AG04450 (cell line): ENCODE results near the gene NPIPB8. TPM values are rescaled to one million over a fixed set of nuclear protein-coding genes. Genes with fewer than 3 reads are reported as not detected.
"Not testable (repeated sequence)": the region's sequence is repeated elsewhere in the genome, so short reads cannot be mapped to it uniquely, and the experiment has no call there.

Source experiments
- CTCF ChIA-PET: fragments of 300-600, 350-600 bp; formaldehyde crosslinking; extraction: SDS; loops from one replicate; lab custom pipeline; 2022; ENCODE audit warnings: antibody characterized with exemption, inconsistent platforms; lab: Charles Lee
- POLR2A ChIA-PET: fragments of 350-600 bp; formaldehyde crosslinking; extraction: SDS; loops from one replicate; lab custom pipeline; 2021; ENCODE audit warnings: antibody characterized with exemption, inconsistent platforms; lab: Yijun Ruan, JAX
- DNase-seq: peaks from one replicate; pipeline ENCODE4 v3.0.0-alpha.2; 2011; ENCODE audit warnings: low read depth, low spot score
- H3K27ac ChIP-seq: one replicate; pipeline ENCODE4 v1.5.1; 2012; ENCODE audit warnings: low read depth, low read length, control low read depth
- H3K27me3 ChIP-seq: one replicate; pipeline ENCODE4 v1.6.0; 2012; ENCODE audit warnings: low read length; ENCODE audit not compliant: control insufficient read depth, insufficient read depth
- H3K4me3 ChIP-seq: 2 replicates; pipeline ENCODE4 v1.5.1; 2011; ENCODE audit warnings: mild to moderate bottlenecking, low read depth, low read length, control low read depth
- H3K9me3 ChIP-seq: 2 replicates; pipeline ENCODE4 v1.5.1; 2012; ENCODE audit warnings: low read length; ENCODE audit not compliant: control insufficient read depth, insufficient read depth
- polyA plus RNA-seq: library from polyadenylated mRNA; depleted of rRNA; stranded (reverse); fragments of >200 nt; gene quantifications from 2 replicates; pipeline ENCODE4 v1.2.3, GENCODE V29; 2011
- TF ChIP-seq, protein P1 (sequence below): IDR thresholded peaks from 2 replicates; pipeline ENCODE4 v1.5.1; 2011; ENCODE audit warnings: low read depth, low read length, control low read depth, inconsistent platforms

The NPIPB8 gene
- polyA plus RNA-seq, 1 experiment: 0.69 TPM

DNA sequence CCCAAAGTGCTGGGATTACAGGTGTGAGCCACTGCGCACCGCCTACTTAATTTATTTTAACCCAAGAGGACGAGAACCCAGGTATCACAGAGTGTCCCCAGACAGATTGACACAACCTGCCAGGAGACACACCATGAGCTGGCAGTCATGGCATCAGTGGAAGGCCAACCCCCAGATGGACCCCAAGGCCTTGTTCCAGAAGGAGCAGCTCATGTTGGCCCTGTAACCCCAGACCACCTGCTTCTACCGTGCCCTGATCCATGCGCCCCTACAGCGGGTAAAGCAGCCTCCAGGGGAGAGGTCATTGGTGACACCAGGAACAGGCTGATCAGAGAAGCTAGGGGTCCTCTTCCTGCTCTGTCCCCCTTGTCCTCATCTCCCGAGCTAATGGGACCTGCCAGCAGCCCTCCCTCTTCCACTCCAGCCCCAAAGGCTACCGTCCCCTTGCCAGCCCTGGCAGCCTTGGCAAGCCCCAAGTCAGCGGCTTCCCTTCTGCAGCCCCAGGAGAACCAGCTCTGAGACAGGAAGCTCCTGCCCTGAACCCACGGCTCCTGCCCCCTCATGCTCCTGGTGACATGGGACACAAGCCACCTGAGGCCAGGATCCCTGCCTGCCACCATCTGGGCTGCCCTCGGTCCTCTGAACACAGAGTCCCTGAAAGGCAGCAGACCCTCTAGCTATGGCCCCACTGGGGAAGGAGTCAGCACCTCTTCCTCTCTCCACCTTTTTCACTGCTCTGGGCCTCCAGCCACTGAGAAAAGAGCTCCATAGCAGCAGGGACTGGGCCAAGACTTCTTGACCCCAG lies 34.3 kb upstream of the NPIPB8 start:
- ChIA-PET CTCF (interaction anchor here (0.6 kb wide), 2 partner anchors 18 to 26 kb away, joined by 3 to 12 read pairs; no protein-coding TSS in a partner anchor), POLR2A (no interaction called here)
- H3K9me3 ChIP-seq: no peaks in the 10 kb centered on the region
- H3K27ac ChIP-seq: no peak overlapping the region
- no peak for DNase-seq
- H3K4me3 ChIP-seq: no peak overlapping the region
- H3K27me3 ChIP-seq: peaks cover 46% of the 10 kb centered on the region
- TF ChIP-seq, protein P1, sequence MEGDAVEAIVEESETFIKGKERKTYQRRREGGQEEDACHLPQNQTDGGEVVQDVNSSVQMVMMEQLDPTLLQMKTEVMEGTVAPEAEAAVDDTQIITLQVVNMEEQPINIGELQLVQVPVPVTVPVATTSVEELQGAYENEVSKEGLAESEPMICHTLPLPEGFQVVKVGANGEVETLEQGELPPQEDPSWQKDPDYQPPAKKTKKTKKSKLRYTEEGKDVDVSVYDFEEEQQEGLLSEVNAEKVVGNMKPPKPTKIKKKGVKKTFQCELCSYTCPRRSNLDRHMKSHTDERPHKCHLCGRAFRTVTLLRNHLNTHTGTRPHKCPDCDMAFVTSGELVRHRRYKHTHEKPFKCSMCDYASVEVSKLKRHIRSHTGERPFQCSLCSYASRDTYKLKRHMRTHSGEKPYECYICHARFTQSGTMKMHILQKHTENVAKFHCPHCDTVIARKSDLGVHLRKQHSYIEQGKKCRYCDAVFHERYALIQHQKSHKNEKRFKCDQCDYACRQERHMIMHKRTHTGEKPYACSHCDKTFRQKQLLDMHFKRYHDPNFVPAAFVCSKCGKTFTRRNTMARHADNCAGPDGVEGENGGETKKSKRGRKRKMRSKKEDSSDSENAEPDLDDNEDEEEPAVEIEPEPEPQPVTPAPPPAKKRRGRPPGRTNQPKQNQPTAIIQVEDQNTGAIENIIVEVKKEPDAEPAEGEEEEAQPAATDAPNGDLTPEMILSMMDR: no peak

DNA sequence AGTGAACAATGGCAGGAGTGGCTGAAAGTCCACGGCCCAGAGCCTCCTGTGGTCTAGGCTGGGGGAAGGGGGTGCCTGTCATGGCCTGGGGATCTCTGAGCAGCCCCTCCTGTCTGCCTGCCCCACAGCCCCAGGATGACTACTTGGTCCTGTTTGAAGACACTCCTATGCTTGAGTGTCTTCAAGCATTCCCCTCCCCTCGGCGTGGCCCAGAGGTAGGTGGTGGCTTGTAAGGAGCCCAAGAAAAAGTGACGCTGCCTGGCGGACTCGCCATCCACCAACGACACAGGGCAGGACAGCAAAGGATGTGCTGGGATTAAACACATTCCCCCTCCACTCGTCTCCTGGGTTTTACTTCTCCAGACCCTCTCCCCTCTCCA lies 33.7 kb upstream of the NPIPB8 start:
- ChIA-PET CTCF (interaction anchor here (0.6 kb wide), 1 partner anchor 27 kb away, joined by 3 read pairs; no protein-coding TSS in a partner anchor), POLR2A (no interaction called here)
- TF ChIP-seq, protein P1: no peak
- DNase-seq: no peak
- Histone ChIP-seq H3K9me3 (no peaks in the 10 kb centered on the region), H3K27me3 (peaks cover 46% of the 10 kb centered on the region), H3K27ac (no peak overlapping the region), H3K4me3 (no peak overlapping the region)

DNA sequence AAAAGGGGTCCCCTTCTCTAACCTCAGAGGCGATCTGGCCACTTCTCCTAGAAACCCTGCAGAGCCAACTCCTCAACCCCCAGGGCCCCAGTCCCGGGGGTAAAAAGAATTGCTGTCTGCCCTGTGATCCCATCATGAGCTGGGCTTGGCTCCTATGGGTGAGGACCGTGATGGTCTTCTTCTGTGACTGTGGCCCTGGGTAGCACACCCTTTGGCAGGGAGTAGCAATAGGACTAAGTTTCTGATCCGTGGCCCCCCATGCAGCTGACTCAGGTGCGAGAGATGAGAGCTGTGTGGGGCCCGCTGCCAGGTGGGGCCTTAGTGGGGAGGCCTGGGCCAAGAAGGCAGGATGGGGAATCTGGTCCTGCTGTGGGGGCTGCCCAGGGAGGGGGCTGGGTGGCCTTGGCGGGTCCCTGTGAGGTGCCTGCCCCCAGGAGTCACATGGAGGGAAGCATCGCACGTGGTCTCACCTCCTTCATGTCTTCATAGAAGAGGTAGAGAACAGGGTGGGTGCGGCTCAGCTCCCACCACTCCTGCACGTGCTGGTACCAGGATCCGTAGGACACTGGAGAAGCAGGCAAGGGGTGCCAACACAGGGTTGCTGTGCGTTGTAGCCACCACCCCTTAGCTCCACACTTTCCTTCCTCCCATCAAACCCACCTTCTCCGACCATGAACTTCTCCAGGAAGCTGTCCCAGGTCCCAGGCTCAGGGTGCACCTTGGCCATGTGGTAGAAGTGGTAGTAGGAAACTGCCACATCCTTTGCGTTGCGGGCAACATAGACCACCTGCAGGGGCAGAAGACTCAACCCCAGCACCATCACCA lies 31.4 kb upstream of the NPIPB8 start:
- no peak for DNase-seq
- POLR2A ChIA-PET: no interaction called here
- no peaks in the 10 kb centered on the region; the same call in 1 of the 2 replicates for H3K9me3 ChIP-seq
- H3K27me3 ChIP-seq: peaks cover 61% of the 10 kb centered on the region
- TF ChIP-seq, protein P1: no peak
- H3K27ac ChIP-seq: no peak overlapping the region
- H3K4me3 ChIP-seq: no peak overlapping the region
- CTCF ChIA-PET: no interaction called here

DNA sequence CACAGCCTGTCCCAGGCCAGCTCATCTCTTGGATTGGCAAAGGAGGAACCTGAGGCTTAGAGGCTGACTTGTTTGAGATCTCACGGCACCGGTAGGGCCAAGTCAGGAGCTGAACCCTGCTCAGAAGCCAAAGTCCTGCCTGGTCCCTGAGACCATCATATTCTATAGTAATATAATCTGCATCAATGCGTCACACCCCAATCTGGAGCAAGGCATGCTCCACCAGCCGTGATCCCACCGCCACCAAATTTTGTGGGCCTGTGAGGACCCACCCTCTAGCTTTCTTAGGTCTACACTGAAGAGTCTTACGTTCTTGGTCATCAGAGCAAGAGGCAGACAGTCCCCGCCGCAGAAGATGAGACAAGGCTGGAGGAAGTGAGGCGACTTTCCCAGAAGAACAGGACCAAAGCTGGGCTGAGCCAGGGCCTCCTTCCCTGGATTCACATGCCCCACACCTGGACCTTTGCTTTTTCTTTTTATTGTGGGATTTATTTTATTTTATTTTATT lies 30.7 kb upstream of the NPIPB8 start:
- peaks cover 61% of the 10 kb centered on the region for H3K27me3 ChIP-seq
- no peak for DNase-seq
- TF ChIP-seq, protein P1: no peak
- H3K9me3 ChIP-seq: no peaks in the 10 kb centered on the region; the same call in 1 of the 2 replicates
- no peak overlapping the region for H3K4me3 ChIP-seq
- CTCF ChIA-PET: interaction anchor here (0.5 kb wide), 1 partner anchor 47 kb away, joined by 3 read pairs; no protein-coding TSS in a partner anchor
- H3K27ac ChIP-seq: no peak overlapping the region
- POLR2A ChIA-PET: no interaction called here

DNA sequence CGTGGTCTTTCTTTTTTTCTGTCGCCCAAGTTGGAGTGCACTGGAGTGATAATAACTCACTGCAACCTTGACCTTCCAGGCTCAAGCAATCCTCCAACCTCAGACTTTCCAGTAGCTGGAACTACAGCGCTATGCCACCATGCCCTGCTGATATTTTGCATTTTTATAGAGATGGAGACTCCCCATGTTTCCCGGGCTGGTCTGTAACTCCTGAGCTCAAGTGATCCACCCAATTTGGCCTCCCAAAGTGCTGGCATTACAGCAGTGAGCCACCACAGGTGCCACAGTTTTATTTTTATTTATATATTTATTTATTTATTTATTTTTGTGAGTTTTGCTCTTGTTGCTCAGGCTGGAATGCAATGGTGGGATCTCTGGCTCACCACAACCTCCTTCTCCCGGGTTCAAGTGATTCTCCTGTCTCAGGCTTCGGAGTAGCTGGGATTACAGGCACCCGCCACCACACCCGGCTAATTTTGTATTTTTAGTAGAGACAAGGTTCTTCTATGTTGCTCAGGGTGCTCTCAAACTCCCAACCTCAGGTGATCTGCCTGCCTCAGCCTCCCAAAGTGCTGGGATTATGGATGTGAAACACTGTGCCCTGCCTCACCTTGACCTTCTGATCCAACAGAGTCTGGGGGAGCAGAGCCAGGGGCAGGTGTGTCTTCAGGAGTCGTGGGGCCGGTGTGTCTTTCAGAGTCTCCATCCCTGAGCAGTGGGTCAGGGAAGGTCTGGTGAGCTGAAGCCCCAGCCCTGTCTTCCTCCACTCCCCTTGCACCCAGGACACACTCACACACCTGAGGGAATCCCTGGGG lies 30.0 kb upstream of the NPIPB8 start:
- DNase-seq, H3K4me3 ChIP-seq, H3K27ac ChIP-seq, POLR2A ChIA-PET, H3K9me3 ChIP-seq: not testable (repeated sequence)
- CTCF ChIA-PET: interaction anchor here (0.5 kb wide), 1 partner anchor 47 kb away, joined by 3 read pairs; no protein-coding TSS in a partner anchor
- peaks cover 59% of the 10 kb centered on the region for H3K27me3 ChIP-seq

DNA sequence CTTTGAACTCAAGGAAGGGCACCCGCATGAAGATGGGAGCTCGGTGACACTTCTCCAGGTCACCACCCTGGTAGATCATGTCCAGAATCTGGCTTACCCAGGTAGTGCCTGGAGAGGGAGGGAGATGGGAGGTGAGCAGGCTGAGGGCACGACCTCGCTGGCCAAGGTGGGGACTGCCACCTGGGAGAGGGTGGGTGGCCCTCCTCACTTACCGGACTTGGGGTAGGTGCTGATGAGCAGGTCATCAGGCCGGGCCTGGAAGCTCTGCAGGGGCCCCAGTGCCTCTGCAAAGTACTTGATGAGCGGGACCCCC lies 29.4 kb upstream of the NPIPB8 start:
- DNase-seq, H3K27ac ChIP-seq, CTCF ChIA-PET, H3K4me3 ChIP-seq, POLR2A ChIA-PET, H3K9me3 ChIP-seq: not testable (repeated sequence)
- H3K27me3 ChIP-seq: peaks cover 55% of the 10 kb centered on the region

DNA sequence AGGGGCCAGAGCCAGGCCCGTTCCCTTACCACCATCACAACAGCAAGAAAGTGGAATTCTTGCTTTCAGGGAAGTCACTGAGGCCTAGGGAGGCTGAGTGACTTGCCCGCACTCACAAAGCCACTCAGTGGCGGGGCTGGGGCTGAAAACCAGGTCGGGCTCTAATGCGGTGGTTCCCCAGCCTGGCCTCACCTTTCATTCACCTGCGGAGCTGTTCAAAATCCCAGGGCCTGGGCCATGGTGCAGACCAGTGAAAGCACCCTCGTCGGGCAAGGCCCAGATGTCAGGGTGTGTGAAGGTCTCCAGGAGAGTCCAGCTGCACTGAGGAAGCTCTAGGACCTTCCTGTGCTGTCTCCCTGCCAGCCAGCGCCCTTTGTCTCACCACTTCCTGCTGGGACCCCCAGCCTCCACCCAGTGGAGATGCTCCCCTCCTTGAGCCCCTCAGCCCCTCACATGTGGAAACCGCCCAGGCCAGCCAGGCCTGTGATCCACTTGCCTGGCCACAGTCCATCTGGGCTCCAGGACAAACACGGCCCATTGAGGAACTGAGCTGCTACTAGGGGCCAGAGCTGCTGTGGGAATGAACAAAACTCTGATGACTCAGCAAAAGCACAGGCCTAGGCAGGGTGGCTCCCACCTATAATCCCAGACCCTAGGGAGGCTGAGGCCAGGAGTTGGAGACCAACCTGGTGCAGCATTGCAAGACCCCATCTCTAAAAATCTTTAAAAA lies 28.8 kb upstream of the NPIPB8 start:
- peaks cover 50% of the 10 kb centered on the region for H3K27me3 ChIP-seq
- not testable (repeated sequence) for DNase-seq, H3K9me3 ChIP-seq, H3K27ac ChIP-seq, H3K4me3 ChIP-seq
- CTCF ChIA-PET: interaction anchor here (0.6 kb wide), 1 partner anchor 15 kb away, joined by 3 read pairs; no protein-coding TSS in a partner anchor
- POLR2A ChIA-PET: interaction anchor here (0.6 kb wide), 1 partner anchor 266 kb away, joined by 4 read pairs; no protein-coding TSS in a partner anchor
